GM18907 (cell line): Measurements from ENCODE around the gene RIMS1.
"Not testable (repeated sequence)": the region's sequence is repeated elsewhere in the genome, so short reads cannot be mapped to it uniquely, and the experiment has no call there.

Experiments used
- ATAC-seq: cut with Tn5 transposase; IDR thresholded peaks from one replicate; pipeline ENCODE4 v1.9.1; 2021; ENCODE audit warnings: mild to moderate bottlenecking, moderate library complexity; ENCODE audit not compliant: unreplicated experiment

RIMS1 gene

DNA sequence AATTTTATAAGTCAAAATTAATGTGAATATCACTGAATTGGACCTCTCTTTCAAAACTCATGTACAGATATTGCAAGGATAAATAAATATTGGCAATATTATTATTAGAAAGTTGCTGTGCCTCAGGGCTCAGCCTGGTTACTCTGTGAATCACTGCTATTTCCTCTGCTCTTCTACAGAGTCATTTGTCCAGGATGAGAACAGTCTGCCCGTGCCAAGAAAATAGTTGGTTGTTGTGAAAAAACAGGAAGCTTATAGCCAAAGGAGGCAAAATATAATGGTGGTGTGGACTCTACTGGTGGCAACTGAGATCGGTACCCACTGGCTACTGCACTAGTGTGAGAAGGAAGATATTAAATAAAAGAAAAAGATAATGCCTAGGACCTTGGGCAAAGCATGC is 93.6 kb downstream of the RIMS1 start:
- ATAC-seq, result no peak

DNA sequence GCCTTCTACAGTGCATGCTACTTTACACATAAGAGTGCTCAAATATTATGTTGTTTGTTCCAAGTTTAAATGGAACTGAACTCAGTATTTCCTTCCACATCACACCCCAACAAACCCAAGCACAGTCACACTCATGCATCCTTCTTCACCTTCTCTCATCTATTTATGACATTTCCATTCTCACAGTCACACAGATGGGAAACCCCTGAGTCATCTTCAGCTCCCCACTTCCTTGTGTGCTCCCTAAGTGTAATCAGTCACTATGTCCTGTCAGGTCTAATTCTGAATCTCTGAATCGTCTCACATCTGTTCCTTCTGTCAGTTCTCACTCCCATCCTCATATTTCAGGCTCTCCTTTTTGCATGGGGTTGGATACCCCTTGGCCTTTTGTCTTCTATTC is 96.0 kb downstream of the RIMS1 start:
- ATAC-seq, result peak; percentile 92

DNA sequence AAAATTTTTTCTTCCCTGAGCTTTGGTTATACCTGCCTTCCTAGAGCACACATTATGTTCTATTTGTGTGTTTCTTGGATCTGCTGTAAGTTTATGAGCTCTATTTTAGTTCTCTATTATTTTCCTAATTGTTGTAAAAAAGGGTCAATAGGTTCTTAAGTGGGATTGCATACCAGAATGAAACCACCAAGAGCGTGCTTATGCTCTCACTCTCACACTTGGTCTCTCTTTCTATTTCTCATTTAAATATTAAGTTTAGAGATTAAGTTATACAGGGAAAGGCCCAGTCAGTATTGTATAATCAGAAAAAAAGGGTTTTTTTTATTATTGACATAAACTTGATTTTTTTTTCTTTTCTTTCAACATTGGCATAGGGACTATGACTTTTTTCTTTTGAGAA is 96.8 kb downstream of the RIMS1 start:
- ATAC-seq, result peak; percentile 38

GRCh38 chr6:71994705-71995271 is 108.4 kb downstream of the RIMS1 start:
- ATAC-seq, result no peak

DNA sequence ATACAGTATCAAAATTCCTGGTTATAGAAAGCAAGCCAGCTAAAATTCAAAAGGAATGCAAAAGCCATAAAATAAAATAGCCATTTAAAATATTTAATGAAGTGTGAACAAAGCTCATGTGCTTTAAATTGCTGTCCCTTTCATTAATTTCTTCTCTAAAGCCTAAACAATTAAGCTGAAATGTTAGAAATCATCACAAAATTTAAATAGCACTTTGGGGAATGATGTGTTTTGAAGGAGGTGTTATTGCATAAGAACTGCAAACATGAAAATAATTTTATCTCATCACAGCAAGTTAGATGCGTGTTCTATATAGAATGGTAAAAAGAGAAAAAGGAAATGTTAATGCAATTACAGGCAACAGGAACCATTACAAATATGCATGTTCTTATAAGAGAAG is 111.0 kb downstream of the RIMS1 start:
- ATAC-seq, result no peak

DNA sequence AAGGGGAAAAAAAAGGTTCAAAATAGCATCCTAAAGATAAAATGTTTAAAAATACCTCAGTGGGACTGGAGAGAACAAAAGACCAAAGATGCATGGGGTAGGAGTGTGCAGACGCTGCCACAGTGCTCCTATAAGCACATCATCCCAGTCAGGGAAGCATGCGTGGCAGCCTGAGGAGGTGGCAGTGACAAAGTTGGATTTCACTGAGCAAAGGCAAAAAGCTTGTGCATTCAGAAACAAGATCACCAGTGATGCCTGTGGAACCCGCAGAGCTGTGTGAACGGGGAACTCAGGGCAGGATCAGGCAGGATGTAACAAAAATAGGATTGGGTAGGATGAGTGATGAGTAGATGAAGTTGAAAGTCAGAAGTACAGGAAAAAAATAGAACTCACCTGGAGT is 116.1 kb downstream of the RIMS1 start:
- no peak for ATAC-seq

- ATAC-seq, result not testable (repeated sequence)
These were observed 120.2 kb downstream of the RIMS1 start for GRCh38 chr6:72006591-72006990.

DNA sequence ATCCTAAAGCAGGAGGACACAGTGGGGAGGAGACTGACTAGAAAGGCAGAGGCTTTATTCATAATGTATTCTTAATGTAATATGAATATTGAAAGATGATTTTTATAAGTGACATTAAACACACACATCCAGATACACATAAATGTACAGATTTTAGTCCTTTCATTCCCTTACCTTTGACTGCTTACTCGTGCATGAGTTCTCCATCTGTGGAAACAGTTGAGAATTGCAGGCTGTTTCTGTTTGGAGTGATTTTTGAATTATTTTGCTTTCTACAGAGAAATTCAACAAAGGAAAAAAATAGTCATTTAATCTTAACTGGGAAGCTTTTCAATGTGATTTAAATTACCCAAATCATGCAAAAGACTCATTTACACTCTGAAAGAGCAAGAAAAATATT is 136.5 kb downstream of the RIMS1 start:
- no peak for ATAC-seq

- no peak for ATAC-seq
These were observed 145.1 kb downstream of the RIMS1 start for GRCh38 chr6:72031471-72031870.

GRCh38 chr6:72032086-72032485 is 145.7 kb downstream of the RIMS1 start:
- ATAC-seq, result no peak

DNA sequence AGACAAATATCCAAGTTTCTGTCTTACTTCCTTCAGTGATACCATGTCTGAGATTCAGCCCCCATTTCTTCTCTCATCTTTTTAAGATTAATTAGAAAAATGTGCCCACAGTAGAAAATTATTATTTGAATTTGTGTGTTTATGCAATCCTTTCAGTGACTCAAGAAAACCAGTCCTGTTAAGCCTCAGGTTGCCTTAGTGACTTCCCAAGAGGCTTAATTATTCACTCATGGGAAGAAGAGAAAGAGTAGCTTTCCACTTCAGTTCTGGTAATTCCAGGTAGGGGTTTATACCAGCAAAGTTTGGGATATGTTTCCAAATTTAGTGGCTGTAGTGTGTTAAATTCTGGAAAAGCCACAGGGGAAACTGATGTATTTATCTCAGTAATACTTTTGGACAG is 149.1 kb downstream of the RIMS1 start:
- no peak for ATAC-seq

DNA sequence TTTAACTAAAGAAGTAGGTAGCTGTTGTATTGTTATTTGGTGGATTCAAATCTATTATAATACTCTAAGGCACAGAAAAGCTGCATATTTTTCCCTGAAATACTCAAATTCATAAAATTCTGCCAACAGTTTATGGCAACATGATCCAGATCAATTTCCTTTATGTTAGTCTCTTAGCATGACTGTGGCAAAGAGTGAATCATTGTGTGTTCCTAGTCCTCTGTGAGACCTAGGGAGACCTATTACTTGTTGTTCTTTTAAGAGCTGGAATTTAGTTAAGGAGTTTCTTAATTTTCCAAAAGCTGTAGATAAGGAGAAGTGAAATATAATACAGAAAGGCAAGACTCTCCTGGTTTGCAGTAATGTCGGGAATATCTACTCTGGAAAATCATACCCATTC is 149.6 kb downstream of the RIMS1 start:
- ATAC-seq, result no peak

GRCh38 chr6:72037006-72037405 is 150.7 kb downstream of the RIMS1 start:
- no peak for ATAC-seq

GRCh38 chr6:72040111-72040510 is 153.8 kb downstream of the RIMS1 start:
- no peak for ATAC-seq

- ATAC-seq, result no peak
These were observed 155.7 kb downstream of the RIMS1 start for GRCh38 chr6:72042088-72042487.

DNA sequence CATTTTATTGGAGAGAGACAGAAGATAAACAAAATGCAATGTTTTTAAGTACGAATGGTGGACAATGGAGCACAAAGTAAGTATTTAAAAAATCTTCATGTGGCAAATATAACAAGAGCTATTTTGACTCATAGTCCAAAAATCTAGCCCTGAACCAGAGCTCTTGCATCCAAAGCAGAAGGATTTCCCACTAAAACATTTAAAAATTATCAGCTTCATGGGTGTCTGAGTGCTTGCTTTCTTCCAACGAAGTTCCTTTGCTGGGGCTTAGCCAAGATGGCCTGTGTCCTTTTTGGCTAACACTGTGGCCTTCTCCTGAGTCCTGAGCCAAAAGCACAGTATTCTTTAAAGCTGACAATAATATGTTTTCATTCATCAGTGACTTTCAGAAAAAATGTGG is 161.7 kb downstream of the RIMS1 start:
- no peak for ATAC-seq

GRCh38 chr6:72049376-72049775 is 163.0 kb downstream of the RIMS1 start:
- ATAC-seq, result no peak

DNA sequence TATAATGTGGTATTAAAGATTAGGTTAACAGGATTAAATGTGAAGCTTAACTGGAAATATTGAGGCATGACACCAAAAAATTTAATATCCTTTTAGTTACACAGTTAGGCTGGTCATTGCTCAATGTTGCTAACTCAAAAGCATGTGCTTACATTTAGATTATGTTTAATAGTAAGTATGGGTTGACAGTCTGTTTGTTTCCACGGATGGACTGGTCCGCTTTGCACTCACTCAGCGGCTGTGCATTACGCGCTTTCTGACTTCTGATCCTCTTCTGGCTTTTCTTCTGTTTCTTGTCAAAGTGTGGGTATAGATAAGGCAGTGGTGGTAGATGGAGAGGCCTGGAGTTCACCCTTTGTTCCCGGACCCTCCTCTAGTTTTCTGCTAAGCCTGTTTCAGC is 174.9 kb downstream of the RIMS1 start:
- ATAC-seq, result no peak

GRCh38 chr6:72064399-72064975 is 178.1 kb downstream of the RIMS1 start:
- no peak for ATAC-seq

DNA sequence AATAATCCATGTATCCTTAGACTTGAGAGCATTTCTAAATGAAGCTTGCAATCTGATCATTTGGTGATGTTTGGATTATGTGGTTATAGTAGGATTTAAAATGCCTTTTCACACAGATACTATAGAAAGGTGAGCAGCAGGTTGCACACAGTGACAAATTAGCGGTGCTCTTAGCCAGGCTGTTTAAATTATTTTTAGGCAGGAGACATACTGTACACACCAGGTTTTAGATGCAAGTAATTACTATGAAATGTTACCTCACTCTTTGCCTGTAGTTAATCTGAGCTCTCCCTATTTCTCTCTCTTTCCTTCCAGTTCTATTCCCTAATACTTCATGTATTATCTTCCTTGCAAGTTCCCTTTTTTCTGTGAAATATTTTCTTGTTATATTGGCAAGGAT is 191.7 kb downstream of the RIMS1 start:
- no peak for ATAC-seq

- no peak for ATAC-seq
These were observed 194.1 kb downstream of the RIMS1 start for GRCh38 chr6:72080260-72080941.

GRCh38 chr6:72081871-72082270 is 195.5 kb downstream of the RIMS1 start:
- no peak for ATAC-seq

- ATAC-seq, result no peak
These were observed 197.6 kb downstream of the RIMS1 start for GRCh38 chr6:72083976-72084375.
